Ecto neural progenitor cell (in vitro differentiated cells): Measurements from ENCODE around the gene MTCL1.

ENCODE experiments used
- DNase-seq: peaks from one replicate; pipeline ENCODE4 v3.0.0-alpha.2; 2018; ENCODE audit warnings: low spot score

Gene MTCL1

DNA sequence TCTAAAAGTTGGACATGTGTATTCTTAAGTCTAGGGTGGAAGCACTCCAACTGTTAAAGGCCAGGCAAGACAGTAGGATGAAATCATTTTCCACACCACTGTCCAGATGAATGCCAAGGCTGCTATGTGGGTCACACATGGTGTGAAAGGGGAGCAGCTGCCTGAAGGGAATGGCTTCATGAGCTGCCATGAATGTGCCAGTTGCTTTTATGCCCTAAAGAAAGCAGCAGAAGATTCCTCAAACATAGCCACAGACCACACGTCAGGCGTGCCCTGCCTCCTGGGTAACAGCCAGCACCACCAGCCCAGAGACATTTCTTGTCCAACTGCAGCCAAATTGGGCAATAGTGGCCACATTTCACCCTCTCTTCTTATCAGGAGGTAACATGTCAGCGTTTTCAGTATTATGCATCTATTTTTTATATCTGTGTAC, 130.2 kb downstream of the MTCL1 start:
- DNase-seq, result no peak

DNA sequence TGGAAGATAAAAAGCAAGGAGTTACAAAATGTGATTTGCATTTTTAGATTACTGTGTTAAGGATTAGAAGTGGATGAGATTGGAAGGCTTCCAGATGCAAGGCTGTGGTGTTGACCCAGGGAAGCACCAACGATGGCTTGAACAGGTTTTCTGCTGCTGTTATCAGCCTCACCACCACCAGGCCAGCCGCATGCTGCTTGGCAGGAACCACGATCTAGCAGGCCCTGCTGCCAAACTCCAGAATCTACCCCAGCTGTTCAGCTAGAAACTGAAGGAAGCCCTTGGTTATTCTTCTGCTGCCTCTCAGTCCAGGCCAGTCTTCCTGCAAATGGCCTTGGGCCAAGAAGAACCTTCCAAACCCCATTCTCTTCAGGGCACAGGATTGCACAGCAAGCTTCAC, 133.9 kb downstream of the MTCL1 start:
- no peak for DNase-seq

DNA sequence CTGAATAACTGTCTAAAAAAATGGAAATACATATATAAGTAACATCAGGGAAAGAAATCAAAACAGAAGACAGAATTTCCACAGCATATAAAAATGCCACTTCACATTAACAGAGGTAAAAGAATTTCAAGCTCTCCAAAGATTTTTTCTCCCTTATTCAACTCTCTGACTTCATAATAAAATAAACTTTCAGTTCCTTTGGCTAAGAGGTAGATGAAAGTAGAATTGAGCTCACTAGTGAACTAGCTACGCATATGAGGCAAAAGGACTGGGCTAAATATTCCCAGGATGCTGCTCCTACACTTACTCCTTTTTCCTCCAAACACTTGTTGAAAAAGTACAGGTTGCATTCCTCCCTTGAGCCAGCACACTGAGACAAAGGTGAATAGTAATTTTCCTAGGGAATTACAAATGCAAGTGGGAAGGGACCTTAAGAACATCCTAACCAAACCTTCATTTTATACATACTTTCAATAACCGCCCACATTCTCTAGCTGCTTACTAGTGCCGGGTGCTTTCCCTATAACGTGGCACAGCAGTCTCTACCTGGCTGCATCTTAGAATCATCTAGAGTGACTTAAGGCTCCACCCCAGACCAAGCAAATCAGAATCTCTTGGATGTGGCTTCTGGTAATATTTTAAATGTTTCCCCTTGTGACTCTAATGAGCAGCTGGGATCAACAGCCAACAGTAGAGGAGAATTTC, 136.6 kb downstream of the MTCL1 start:
- no peak for DNase-seq

DNA sequence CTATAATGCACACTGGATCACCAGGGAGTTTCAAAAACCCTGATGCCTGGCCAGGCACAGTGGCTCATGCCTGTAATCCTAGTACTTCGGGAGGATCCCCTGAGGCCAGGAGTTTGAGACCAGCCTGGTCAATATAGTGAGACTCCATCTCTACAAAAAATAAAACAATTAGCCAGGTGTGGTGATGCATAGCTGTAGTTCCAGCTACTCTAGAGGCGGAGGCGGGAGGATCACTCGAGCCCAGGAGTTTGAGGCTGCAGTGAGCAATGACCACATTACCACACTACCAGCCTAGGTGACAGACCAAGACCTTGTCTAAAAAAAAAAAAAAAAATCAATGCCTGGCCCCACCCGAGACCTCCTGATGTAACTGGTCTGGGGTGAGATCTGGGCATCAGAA, 137.2 kb downstream of the MTCL1 start:
- DNase-seq, result no peak

DNA sequence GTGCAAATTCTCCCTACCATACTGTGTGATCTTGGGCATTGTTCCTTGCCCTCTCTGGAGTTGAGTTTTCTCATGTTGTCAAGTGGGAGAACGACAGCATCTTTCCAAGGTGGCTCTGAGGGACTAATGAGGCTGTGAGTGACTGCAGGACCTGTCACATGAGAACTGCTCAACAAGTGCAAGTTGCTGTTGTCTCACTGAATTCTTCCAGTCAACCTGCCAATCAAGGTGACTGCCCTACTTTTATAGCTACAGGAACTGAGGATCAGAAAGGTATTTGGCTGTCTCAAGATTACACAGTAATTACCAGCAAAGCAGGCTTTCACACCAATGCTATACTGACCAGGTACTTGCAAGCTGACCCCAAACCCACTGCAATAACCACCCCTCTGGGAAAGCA, 137.6 kb downstream of the MTCL1 start:
- no peak for DNase-seq

DNA sequence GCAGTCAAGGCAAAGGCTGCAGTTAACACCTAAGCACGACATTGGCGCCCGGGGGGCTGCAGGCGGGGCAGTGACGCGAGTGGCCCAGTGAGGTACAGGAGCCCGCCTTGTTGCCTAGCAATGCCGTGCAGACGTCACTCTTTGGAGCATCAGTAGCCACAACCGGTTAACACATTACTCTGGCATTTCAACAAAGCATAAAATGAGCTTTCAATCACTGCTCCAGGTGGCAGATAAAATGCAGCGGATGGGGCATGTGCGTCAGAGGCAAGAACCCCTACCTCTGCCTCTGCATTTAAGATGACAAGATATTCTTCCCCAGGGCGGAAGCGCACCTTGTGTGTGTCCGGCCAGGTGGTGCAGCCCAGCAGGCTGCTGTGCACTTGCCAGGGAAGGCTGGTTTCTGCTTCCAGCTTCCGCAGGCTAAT, 139.4 kb downstream of the MTCL1 start:
- no peak for DNase-seq

DNA sequence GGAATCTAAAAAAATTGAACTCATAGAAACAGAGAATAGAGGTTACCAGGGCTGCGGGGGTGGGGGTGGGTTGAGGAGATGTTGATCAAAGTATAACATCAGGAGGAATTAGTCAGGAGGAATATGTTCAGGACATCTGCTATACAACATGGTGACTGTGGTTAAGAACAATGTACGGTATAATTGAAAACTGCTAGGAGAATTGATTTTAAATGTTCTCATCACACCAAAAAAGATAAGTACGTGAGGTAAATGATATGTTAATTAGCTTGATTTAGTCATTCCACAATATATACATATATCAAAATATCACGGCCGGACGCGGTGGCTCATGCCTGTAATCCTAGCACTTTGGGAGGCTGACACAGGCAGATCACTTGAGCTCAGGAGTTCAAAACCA, 140.2 kb downstream of the MTCL1 start:
- DNase-seq, result no peak

DNA sequence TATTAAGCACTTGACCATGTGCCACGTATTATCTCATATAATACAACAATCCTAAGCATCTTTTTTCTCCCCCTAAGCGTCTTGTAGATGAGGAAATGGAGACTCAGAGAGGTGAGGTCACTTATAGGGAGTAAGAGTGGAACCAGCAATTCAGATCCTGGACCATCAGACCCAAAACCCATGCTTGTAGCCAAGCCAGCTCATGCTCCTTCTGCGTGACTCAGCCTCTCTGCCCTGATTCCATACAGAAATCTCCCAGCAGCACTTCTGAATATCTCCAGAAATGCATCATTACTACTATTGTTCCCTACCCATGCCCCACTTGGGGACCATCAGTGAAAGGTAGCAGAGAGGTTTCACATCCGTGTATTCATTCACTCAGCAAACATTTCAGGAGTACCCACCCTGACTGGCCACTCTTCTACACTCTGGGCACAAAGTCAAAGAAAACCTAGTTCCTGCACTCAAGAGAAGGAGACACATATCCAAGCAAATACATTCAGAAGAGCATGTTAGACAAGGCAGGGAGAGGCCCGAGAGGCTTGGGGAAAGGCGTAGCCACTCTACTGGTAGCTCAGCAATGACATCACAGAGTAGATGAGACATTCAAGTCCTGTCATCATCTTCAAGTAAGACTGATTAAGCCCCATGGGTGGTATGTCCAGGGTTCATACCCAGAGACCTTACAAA, 141.9 kb downstream of the MTCL1 start:
- no peak for DNase-seq

DNA sequence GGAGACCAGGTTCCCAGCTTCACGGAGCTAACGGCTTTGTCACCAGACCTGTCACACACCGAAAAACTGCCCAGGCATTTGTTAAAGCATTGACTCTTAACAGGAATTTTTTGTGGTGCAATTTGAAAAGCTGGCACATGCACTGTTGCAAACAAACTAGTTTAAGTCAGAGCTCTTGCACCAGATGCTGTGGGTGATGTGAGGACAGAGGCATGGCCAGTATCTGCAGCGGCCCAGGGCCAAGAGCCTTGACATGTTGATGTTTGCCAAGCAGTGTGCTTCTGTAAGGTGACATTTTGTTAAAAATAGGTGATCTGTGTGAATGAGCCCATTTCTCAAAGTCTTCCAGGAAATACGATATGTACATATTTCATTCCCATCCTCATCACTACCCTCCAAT, 142.5 kb downstream of the MTCL1 start:
- no peak for DNase-seq

DNA sequence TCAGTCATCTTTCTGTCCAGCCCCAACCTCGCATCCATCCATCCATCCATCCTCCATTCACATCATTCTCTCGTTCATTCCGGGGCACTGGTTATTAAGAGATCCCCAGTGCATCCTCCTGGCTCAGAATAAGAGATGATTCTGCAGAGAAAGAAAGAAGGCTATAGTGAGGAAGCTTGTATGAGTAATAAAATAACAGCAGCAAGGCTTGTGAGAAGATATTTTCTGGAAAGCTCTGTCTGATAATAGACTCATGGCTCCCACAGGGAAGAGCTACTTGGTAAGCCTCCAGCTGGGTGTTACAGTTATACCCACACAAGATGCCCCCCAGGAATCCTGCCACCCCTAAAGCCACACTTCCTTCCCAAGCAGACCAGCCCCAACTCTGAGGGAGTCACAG, 143.2 kb downstream of the MTCL1 start:
- no peak for DNase-seq

DNA sequence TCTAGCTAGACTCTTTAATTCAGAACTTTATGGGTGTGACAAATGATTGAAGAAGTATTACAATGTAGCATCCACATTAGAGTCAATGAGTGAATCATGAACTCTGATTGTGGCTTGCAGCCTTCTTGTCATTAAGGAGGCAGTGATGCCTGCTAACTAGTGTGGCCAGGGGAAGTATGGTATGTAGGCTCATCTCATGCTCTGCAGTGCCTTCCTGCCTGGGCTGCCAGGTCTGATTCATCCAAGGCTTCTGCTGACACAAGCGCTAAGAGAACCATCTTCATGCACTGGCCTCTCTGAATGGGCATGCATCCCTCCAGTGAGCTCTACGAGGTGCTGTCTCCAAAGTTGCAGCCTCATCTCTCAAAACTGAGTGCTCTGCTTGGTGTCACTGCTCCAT, 144.3 kb downstream of the MTCL1 start:
- DNase-seq, result no peak

DNA sequence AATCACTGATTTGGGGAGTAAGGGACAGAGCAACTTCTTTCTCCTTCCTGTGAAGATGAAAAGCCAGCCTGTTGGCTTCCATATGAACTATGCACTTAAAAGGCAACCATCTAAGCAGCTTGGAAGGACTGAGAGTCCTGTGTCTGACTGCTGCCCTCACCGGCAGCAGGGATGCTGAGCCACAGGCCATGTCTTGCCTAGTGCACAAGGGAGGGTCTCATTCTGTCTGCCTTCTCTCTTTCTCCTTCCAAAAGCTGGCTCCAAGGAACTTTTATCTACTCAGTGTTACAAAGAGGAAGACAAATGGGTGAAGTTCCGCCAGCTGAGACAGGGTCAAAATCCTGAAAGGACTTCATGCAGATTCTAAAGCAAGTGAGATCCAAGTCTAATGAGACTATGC, 146.3 kb downstream of the MTCL1 start:
- DNase-seq, result no peak

DNA sequence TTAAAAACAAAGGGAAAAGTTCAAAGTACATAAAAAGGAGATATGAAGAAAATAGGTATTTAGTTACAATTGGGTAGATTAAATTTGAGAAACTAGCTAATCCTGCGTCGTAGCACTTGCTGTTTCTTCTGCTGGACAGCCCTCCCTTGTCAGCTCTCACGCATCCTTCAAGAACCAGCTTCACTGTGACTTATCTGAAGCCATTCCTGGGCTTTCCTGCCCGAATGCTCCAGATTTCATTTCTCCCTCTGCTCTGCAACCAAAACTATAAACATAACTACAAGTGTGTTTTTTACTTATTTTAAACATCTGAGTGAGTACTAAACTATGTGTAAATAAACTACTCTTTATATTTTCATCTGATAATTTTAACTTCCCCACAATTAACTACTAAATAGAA, 149.2 kb downstream of the MTCL1 start:
- no peak for DNase-seq

DNA sequence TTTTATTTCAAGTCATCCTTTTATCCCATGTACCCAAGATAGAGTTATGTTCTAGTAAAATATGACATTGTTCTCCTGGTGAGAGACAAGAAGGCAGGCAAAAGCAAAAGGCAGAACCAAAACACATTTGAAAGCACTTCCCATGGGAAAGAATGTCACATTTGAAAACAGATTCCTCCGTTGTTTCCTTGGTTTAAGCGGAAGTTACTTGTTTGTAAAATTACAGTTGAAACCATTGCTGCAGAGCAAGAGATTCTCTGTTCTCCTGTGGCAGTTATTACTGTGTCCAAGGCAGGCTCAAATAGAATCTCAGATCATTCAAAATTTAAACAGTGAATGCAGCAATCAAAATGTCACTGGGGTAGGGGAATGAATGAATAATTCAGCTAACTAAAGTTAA, 149.6 kb downstream of the MTCL1 start:
- no peak for DNase-seq

DNA sequence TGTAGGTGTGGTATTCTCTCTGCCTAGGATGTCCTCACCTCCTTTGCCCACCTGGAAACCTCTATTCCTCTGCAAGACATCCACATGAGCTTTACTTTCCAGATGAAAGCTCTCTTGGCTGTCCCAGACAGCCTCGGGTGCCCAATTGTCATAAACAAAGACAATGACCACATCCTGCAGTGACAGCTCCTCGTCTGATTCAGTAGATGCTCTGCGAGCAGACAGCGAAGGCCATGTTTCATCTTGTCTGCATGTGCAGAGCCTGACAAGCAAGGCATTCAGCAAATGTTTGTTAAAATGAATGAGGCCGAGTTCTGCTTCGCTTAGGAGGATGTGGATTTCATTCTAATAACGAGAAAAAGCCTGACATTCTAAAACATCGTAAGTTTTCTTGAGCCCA, 150.9 kb downstream of the MTCL1 start:
- no peak for DNase-seq

DNA sequence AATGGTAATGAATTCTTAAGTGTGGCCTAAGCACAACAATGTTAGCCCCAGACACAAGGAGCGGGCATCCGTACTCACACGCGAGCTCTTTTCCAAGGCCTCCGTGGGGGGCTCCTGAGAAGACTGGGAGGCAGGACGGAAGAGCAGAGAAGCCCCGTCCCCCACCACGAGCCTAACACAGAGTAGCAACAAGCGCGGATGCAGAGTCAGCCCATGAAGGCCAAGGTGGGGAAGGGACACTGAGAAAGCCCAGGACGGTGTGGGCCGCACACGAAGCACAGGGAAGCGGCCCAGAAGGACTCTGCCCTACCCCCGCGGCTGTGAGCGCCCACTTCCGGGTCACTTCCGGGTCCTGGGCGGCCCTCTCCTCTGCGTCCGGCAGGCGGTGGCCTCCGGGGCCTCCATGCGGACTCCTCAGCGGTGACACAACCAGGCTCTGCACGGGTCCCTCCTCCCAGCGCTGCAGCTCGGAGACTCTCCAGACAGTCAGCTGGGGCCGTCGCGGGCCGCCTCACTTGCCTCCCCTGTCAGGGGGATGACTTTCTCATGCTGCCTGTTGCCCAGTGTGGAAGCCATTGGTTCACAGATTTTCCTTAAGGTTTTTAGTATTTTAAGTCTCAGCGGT, 151.5 kb downstream of the MTCL1 start:
- no peak for DNase-seq

DNA sequence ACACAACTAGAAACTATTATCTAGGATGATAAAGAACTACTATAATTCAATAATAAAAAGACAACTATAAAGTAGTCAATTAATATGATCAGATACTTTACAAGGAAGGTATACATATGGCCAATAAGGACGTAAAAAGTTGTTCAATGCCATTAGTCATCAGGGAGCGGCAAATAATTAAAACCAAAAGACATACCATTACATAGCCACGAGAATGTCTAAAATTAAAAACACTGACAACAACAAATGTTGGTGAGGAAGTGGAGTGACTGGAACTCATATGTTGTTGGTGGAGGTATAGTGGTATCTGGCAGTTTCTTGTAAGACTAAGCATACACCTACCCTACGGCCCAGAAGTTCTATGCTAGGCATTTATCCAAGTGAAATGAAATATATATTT, 152.4 kb downstream of the MTCL1 start:
- DNase-seq, result no peak

DNA sequence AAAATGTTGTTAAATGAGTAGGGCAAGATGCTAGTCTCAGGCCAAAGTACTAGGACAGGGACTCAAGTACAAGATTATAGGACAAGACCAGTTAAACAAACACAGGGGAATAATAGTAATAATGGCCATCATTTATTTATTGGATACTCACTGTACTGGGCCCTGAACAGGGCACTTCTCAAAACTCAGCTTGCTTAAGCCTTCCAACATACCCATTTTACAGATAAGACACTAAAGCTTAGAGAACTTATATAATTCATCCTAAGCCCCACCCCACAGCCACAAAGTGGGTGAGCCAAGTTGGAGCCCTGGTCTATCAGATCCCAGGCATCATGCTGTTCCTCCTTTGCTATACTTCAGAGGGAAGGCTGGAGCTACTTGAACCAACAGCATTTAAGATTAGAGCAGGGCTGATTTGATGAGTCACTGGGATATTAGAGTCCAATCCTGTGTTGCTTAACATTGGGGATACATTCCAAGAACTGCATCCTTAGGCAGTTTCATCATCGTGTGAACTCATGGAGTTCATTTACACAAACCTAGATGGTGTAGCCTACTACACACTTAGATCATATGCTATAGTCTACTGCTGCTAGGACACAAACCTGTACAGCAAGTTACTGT, 153.6 kb downstream of the MTCL1 start:
- DNase-seq, result no peak

DNA sequence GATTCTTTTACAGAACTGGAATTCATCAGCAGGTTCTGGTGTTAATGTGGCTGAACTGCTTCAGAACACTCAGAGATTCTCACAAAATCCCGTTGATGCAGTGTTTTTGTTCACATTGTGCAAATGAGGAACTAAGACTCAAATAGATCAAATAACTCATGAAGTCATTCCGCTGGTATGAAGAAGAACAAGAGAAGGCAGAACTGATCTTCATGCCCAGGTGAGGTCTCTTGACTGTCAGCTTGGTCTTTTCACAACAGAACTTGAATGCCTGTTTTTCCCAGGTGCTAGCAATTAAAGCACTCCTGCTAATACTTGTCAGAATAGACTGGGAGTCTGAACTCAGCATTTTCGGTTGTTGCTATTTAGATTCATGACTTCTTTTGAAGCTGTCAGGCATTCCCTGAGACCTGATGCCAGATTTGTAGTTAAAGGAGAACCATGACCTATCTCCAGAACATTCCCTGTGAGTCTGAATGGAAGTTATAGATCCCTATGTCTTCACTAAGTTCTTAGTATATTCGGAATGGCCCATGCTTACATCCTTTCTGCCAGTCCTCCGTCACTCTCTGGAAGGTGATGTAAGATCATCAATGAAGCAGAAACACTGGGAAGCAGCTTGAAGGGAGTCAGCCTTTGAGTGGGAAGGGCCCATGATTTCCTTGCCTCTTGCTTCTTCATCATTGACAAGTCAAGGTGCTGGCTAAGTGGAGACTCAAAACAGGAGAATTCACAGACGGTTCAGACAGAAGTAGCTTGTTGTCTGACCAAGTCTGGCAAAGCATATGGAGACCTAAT, 155.7 kb downstream of the MTCL1 start:
- DNase-seq, result no peak

DNA sequence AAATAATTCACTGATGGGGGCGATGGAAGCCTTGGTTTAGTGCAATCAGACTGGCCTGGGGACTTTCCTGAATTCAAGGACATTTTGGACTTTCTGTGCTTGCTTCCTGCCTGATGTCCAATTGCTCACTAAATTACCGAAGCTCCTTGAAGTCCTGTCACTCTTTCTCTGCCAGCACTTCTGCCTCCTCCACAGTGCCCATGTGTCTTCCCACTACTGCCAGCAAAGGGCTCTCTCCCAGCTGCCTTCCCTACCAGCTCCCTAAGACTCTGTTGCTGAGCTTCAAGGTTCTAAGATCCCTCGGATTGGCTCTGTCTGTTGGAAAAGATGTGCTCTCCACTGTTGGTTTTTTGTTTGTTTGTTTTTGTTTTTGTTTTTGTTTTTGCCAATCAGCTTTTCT, 158.1 kb downstream of the MTCL1 start:
- no peak for DNase-seq

DNA sequence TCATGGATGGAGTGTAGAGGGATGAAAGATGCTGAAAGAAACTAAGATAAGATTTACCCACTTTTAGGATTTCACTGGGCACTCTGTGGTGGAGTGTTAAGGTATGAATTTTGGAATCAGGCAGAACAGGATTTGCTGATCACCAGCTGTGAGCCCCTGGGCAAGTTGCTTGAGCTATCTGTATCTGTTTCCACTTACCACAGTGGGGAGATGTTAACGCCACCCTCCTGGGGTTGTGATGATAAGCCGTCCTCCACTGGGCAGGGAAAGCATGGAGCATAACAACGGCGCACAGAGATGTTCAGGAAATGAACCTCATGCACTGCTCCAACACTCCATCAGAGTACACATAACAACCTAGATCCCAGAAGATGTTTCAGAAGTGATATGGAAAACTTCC, 160.6 kb downstream of the MTCL1 start:
- no peak for DNase-seq

DNA sequence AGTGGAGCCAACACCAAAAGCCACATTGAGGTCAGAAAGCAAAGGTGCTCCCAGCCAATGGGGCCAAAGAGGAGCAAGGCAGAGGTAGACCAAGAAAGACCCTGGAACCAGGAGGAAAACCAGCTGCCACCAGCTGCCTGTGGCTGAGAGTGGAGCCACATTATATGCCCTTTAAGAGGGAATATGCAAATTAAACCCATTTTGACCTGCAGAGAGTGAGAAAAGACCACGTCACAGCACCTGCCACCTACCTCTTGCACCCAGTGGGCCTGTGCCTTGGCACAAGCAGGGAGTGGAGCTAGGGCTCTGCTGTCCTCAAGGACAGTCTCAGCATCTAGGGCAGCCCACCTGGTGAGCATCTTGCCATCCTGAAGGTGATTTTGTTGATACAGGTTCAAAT, 161.3 kb downstream of the MTCL1 start:
- no peak for DNase-seq
